Measurements from ENCODE around the gene KIF5C.

DNA sequence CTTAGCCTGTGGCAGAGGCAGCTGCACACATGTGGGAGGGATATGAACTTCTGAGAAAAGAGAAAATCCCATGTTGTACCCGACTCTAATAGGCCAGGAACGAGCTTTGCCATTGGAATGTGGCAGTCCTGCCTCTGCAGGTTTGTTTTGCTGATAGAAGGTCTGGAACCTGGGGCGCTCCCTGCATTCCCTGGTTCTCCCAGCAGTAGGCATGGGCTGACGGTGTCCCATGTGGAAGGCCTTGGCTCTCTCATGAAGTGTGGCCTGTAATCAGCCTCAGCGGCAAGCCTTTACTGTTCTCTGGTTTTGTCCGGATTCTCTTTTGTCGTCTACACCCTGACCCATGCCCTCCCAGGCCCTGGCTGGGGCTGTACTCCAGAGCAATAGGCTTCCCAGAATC lies 72.3 kb downstream of the KIF5C start:
- no peak for TF ChIP-seq EZH2 (IDR thresholded peaks at IDR 0.05; ENCODE audit: borderline replicate concordance, low read length)
- TF ChIP-seq, protein P1, sequence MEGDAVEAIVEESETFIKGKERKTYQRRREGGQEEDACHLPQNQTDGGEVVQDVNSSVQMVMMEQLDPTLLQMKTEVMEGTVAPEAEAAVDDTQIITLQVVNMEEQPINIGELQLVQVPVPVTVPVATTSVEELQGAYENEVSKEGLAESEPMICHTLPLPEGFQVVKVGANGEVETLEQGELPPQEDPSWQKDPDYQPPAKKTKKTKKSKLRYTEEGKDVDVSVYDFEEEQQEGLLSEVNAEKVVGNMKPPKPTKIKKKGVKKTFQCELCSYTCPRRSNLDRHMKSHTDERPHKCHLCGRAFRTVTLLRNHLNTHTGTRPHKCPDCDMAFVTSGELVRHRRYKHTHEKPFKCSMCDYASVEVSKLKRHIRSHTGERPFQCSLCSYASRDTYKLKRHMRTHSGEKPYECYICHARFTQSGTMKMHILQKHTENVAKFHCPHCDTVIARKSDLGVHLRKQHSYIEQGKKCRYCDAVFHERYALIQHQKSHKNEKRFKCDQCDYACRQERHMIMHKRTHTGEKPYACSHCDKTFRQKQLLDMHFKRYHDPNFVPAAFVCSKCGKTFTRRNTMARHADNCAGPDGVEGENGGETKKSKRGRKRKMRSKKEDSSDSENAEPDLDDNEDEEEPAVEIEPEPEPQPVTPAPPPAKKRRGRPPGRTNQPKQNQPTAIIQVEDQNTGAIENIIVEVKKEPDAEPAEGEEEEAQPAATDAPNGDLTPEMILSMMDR (IDR thresholded peaks at IDR 0.05; ENCODE audit: low read length), result no peak

All from OCI-LY1 (cell line).